ENCODE measurements around the gene ONECUT1.

Gene ONECUT1

DNA sequence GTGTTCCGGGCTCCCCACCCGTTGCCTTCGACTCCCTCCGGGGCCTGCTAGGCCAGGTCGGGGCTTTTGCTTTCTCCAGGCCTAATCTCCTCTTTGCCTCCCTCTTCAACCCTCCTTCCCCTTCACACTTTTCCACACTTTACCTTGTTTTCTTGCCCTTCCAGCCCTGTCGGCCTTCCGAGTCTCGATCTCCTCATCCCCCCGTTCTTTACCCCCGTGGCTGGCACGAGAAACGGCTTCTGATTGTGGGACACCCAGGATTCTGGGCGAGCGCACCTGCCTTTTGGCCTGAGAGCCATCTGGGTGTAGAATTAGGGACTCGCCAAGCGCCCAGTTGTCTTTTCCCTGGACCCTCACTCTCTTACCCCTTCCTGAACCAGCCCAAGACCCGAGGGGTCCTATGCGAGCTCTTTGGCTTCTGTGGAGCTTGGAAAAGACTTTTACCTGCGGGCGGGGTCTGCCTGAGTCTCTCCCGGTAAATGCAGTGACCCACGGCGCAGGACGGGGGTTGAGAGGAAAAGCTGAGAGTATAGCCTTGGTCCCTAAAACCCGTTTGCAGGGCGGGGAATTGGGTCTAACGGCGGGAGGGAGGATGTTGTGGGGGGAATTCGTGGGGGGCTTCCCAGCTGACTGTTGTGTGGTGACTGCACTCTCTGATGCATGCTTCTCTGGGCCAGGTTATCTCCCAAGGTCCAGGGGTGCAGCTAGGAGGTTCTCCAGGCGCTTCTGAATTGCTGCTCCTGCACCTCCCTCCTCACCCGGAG, 5.5 kb upstream of the ONECUT1 start:
- no peak overlapping the region for H3K9ac ChIP-seq (ENCODE audit: low read length)
- peaks cover 56% of the 10 kb centered on the region for H3K4me1 ChIP-seq (ENCODE audit: control insufficient read depth, low read depth, low read length)
- no peaks in the 10 kb centered on the region for H3K36me3 ChIP-seq (ENCODE audit: control insufficient read depth, low read depth, low read length)
- H3K27me3 ChIP-seq (ENCODE audit: control insufficient read depth, insufficient read depth, low read length), result peaks cover 100% of the 10 kb centered on the region
- H3K4me3 ChIP-seq (ENCODE audit: low read length), result peak overlapping the region; percentile 36
- no peaks in the 10 kb centered on the region for H3K9me3 ChIP-seq (ENCODE audit: control insufficient read depth, low read depth, low read length)
- H3K27ac ChIP-seq (ENCODE audit: low read length), result no peak overlapping the region

DNA sequence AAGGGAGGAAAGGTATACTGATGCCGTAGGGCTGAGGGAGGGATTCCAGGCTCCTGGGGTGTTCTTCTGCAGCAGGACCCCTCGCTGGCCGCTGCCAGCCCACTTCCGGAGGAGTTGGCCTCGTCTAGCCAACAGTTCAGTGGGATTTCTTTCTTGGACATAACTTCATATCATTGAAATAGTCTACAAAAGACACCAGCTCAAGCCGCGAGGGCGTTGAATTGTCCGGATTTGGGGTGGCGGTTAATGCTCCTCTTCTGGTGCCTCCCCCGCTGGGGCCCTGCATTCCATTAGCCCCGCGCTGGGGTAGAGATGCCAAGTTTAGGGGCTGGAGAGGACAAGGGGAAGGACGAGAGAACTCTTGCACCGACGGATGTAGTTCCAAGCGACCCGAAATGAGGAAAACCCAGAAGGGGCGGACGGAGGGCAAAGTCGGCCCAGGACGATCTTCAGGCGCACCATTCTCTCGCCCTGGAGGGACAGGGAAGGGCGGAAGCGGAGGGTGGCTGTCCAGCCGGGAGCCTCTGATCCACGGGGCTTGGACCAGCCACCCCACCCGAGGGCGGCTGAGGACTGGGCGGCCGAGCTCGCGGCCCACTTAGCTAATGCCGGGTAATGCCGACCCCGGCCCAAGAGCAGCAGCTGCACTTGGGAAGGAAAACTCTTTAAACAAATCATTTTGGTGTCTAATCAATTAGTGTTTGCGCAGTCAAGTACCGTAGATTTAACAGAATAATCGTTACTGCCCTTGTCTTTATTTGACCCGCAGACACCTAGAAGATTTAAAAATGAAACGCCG, 4.7 kb upstream of the ONECUT1 start:
- no peaks in the 10 kb centered on the region for H3K36me3 ChIP-seq (ENCODE audit: control insufficient read depth, low read depth, low read length)
- H3K27me3 ChIP-seq (ENCODE audit: control insufficient read depth, insufficient read depth, low read length), result peaks cover 98% of the 10 kb centered on the region
- H3K9ac ChIP-seq (ENCODE audit: low read length), result no peak overlapping the region
- peak overlapping the region; percentile 36 for H3K4me3 ChIP-seq (ENCODE audit: low read length)
- H3K9me3 ChIP-seq (ENCODE audit: control insufficient read depth, low read depth, low read length), result no peaks in the 10 kb centered on the region
- H3K4me1 ChIP-seq (ENCODE audit: control insufficient read depth, low read depth, low read length), result peaks cover 56% of the 10 kb centered on the region
- no peak overlapping the region for H3K27ac ChIP-seq (ENCODE audit: low read length)

DNA sequence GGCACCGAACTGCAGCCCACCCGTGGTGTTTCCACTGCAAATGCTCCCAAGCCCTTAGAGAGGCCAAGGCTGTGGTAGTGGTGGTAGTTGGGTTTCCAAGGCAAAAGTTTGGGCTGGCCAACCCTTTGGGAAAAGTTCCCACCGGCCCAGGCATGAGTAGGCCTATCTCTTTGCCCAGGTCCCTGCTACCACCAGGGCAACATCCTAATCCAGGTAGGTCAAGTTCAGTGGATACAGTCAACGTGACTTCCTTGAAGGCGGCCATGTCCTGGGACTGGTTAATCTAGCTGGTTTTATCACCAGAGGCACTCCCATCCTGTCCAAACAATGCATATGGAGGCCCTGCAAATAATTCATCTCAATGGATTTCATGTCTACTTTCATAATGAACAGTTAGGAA, 1.6 kb upstream of the ONECUT1 start:
- no peak overlapping the region for H3K9ac ChIP-seq (ENCODE audit: low read length)
- H3K27me3 ChIP-seq (ENCODE audit: control insufficient read depth, insufficient read depth, low read length), result peaks cover 98% of the 10 kb centered on the region
- peak overlapping the region; percentile 58 for H3K4me3 ChIP-seq (ENCODE audit: low read length)
- H3K9me3 ChIP-seq (ENCODE audit: control insufficient read depth, low read depth, low read length), result no peaks in the 10 kb centered on the region
- H3K4me1 ChIP-seq (ENCODE audit: control insufficient read depth, low read depth, low read length), result peaks cover 52% of the 10 kb centered on the region
- no peak overlapping the region for H3K27ac ChIP-seq (ENCODE audit: low read length)
- H3K36me3 ChIP-seq (ENCODE audit: control insufficient read depth, low read depth, low read length), result no peaks in the 10 kb centered on the region

DNA sequence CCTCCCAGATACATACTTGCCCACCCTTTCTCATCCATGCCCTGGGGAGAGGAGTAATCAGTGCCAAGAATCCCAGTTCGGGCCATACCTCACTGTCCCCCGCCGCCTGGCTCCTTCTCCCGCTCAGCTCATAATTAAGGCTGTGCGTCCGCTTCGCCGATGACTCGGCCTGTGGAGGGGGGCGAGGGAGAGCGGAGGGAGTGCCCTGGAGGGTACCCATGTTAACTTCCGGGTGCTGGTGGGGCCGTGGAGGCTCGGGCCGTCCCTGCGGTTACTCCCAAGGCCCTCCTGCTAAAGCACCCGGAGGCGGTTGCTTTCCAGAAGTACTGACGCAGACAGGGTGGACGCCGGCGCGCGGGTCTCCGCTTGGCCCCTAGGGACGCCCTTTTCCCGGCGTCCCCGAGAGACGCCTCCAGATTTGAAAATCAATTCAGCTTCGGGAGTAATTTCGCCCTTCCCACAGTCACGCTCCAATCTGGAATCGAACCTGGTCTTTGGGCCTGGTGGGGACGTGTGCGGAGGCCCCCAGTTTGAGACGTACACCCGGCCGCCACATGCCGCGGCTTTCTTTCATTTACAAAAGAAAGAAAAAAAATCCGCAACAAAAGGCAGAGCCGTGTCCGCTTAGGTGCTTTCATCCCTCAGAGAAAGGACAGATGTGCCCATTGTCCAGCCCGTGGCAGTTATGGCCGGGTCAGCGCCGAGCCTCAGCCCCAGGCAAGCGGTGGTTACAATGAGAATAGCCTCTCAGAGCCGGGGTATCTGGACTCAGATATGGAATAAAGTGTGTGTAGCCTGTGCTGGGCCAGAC, 1.0 kb upstream of the ONECUT1 start:
- no peak overlapping the region for H3K9ac ChIP-seq (ENCODE audit: low read length)
- H3K27ac ChIP-seq (ENCODE audit: low read length), result no peak overlapping the region
- peaks cover 98% of the 10 kb centered on the region for H3K27me3 ChIP-seq (ENCODE audit: control insufficient read depth, insufficient read depth, low read length)
- peak overlapping the region; percentile 58 for H3K4me3 ChIP-seq (ENCODE audit: low read length)
- peaks cover 49% of the 10 kb centered on the region for H3K4me1 ChIP-seq (ENCODE audit: control insufficient read depth, low read depth, low read length)
- H3K9me3 ChIP-seq (ENCODE audit: control insufficient read depth, low read depth, low read length), result no peaks in the 10 kb centered on the region
- H3K36me3 ChIP-seq (ENCODE audit: control insufficient read depth, low read depth, low read length), result no peaks in the 10 kb centered on the region

DNA sequence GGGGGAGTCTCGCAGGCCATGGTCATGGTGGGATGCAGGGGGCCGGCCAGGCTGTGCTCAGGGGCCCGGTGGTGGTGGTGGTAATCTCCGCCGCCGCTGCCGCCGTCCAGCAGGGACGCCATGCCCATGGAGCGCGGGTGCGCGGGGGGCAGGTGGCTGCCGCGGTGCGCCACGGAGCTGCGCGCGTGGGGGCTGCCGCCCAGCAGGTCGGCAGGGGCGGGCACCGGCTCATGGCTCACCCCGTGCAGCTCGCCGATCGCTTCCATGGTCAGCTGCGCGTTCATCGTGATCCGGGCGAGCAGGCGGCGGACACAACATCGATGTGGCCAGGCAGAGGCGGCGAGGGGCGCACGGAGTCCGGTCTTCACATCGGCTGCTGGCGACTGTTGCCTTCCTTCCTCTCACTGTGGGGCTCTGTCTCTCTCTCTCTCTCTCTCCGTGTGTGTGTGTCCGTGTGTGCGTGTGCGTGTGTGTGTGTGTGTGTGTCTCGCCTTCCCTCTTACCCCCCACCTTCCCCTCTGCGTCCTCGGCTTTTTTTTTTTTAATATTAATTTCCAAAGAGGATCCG, 451 bp downstream of the ONECUT1 start:
- H3K36me3 ChIP-seq (ENCODE audit: control insufficient read depth, low read depth, low read length), result no peaks in the 10 kb centered on the region
- peak overlapping the region; percentile 47 for H3K4me3 ChIP-seq (ENCODE audit: low read length)
- no peak overlapping the region for H3K27ac ChIP-seq (ENCODE audit: low read length)
- peaks cover 52% of the 10 kb centered on the region for H3K4me1 ChIP-seq (ENCODE audit: control insufficient read depth, low read depth, low read length)
- H3K9ac ChIP-seq (ENCODE audit: low read length), result no peak overlapping the region
- H3K27me3 ChIP-seq (ENCODE audit: control insufficient read depth, insufficient read depth, low read length), result peaks cover 98% of the 10 kb centered on the region
- no peaks in the 10 kb centered on the region for H3K9me3 ChIP-seq (ENCODE audit: control insufficient read depth, low read depth, low read length)

DNA sequence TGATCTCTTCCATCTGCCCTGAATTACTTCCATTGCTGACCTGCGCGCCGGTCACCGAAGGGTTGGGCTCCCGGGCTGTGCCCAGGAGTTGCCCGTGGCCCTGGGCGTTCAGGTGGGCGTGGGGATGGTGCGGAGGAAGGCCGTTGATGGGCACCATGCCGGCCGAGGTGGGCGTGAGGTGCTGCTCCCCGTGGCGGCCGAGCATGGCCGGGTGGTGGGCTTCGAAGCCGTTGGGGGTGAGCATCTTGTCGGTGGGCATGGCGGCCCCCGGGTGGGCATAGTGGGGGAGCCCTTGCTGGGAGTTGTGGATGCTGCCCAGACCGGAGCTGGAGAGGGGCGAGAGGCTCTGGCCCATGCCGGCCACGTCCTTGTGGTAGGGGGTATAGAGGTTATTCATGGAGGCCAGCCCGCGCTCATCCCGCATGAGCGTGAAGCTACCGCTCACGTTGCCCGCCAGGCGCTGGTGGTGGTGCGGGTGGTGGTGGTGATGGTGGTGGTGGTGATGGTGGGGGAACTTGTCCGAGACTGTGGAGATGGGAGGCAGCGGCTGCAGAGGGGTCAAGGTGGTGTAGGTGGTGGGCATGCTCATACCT, 1.0 kb downstream of the ONECUT1 start:
- Histone ChIP-seq H3K27me3 (ENCODE audit: control insufficient read depth, insufficient read depth, low read length) (peaks cover 98% of the 10 kb centered on the region), H3K9ac (ENCODE audit: low read length) (no peak overlapping the region), H3K4me3 (ENCODE audit: low read length) (peak overlapping the region; percentile 47), H3K27ac (ENCODE audit: low read length) (no peak overlapping the region), H3K4me1 (ENCODE audit: control insufficient read depth, low read depth, low read length) (peaks cover 53% of the 10 kb centered on the region), H3K36me3 (ENCODE audit: control insufficient read depth, low read depth, low read length) (no peaks in the 10 kb centered on the region), H3K9me3 (ENCODE audit: control insufficient read depth, low read depth, low read length) (no peaks in the 10 kb centered on the region)

DNA sequence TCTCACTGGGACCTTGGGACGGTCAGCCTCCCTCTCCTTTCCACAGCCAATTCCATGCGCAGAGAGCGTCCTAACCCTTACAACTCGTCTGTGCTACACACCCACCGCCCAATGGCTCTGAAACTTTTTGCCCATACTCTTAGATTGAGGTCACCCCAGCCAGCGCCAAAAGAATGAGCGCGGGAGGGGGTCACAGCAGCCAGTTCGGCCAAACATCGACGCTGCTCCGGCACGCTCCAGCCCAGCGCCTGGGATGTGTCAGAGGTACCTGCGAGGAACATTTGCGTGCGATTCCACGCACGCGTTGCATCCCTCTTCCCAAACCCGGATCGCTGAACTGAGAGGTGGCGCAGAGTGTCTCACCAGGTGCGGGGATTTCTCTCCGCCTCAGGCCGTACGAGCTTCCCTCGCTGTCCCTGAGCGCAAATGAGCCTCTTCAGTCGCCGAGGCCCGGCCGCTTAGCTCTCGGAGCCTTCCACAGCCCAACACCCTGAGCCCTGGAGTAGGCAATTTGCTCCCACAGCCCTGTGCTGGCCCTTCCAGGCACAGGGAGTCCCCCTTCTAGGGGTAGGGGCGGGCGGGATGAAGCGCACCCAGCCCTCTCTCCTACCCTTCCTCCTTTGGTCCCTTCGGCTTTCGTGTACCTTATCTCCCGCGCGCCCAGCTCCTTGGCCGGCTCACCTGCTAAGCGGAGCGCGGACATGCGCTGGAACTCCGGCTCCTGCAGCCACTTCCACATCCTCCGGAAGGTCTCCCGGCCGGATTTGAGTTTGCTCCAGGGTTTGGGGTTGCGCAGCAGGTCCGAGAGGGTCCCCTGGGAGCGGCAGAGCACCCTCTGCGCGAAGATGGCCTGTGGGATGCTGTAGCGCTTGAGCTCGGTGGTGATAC, 1.8 kb downstream of the ONECUT1 start:
- Histone ChIP-seq H3K27me3 (ENCODE audit: control insufficient read depth, insufficient read depth, low read length) (peaks cover 98% of the 10 kb centered on the region), H3K27ac (ENCODE audit: low read length) (no peak overlapping the region), H3K4me1 (ENCODE audit: control insufficient read depth, low read depth, low read length) (peaks cover 57% of the 10 kb centered on the region), H3K36me3 (ENCODE audit: control insufficient read depth, low read depth, low read length) (no peaks in the 10 kb centered on the region), H3K9ac (ENCODE audit: low read length) (no peak overlapping the region), H3K9me3 (ENCODE audit: control insufficient read depth, low read depth, low read length) (no peaks in the 10 kb centered on the region), H3K4me3 (ENCODE audit: low read length) (peak overlapping the region; percentile 30)

DNA sequence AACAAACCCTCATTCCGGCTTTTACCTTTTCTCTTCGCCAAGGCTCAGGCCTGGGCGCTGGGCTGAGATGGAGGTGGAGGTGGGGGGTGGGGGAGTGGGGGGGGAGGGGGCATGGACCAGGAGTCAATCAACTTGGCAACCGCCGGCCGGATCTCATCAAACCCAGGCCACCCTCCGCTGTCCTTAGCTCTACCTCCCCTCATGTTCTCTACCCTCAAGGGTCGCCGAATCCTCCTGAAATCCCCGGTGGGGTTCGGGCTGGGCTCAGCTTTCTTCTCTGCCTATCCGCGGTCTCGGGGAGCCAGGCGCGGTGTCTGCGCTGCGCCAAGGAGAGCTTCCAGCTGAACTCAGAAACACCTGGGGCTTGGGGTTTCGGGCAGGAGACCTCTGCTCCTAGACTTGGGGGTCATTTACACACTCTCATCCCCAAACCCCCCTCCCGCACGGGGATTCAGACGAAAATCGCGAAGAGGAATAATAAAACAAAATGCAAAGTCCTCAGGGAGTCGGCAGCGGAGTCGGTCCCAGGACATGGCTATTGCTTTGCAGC, 2.5 kb downstream of the ONECUT1 start:
- Histone ChIP-seq H3K27me3 (ENCODE audit: control insufficient read depth, insufficient read depth, low read length) (peaks cover 98% of the 10 kb centered on the region), H3K4me3 (ENCODE audit: low read length) (peak overlapping the region; percentile 81), H3K27ac (ENCODE audit: low read length) (no peak overlapping the region), H3K9ac (ENCODE audit: low read length) (no peak overlapping the region), H3K4me1 (ENCODE audit: control insufficient read depth, low read depth, low read length) (peaks cover 56% of the 10 kb centered on the region), H3K9me3 (ENCODE audit: control insufficient read depth, low read depth, low read length) (no peaks in the 10 kb centered on the region), H3K36me3 (ENCODE audit: control insufficient read depth, low read depth, low read length) (no peaks in the 10 kb centered on the region)

DNA sequence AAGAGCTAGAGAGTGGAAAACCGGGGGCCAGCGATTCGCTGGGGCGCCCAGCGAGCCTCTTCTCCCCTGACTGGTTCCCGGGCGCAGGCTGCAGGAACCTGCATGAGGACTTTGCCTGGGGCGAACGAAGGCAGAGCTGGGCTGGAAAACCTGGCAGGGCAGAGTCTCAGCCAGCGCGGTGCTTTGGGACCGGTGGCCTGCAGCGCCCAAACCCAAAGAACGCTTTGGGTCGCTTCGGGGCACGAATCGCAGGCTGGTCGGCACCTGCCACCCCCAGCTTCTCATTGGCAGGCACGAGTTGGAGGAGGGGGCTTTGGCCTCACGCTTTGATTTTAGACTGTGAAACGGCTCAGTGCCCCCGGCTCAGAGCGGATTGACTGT, 3.0 kb downstream of the ONECUT1 start:
- Histone ChIP-seq H3K27ac (ENCODE audit: low read length) (no peak overlapping the region), H3K4me1 (ENCODE audit: control insufficient read depth, low read depth, low read length) (peaks cover 51% of the 10 kb centered on the region), H3K9me3 (ENCODE audit: control insufficient read depth, low read depth, low read length) (no peaks in the 10 kb centered on the region), H3K9ac (ENCODE audit: low read length) (no peak overlapping the region), H3K36me3 (ENCODE audit: control insufficient read depth, low read depth, low read length) (no peaks in the 10 kb centered on the region), H3K4me3 (ENCODE audit: low read length) (peak overlapping the region; percentile 81), H3K27me3 (ENCODE audit: control insufficient read depth, insufficient read depth, low read length) (peaks cover 98% of the 10 kb centered on the region)

DNA sequence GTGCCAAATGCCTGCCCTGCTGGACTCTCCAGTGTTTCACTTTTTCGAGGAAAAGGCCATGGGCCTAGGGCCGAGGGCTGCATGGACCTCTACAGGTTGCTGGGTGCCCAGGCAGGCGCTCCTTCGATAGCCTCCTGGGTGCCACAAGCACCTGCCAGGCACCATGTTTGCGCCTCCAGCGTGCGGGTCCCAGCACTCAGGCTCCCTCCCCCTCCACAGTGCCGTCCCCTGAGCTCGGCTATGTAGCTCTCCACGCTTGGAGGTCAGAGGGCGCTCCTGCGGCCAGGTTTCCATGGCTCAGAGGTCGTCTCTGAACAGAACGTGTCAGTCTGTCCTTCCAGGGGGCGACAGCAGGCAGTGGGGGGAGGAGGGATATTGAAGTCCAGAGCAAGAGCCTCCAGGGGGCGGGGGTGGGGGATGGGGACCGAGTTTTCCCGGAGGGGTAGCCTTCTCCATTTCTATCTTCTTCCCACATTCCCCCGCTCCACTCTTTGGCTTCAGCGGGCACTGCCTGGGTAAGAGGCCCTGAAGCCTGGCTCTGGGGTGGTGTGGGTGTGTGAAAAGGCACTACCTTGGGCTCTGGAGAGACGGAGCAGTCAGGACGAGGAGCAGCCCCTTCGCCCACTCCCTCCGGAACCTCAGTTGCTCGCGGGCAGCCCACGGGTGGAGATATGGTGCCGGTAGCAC, 3.6 kb downstream of the ONECUT1 start:
- Histone ChIP-seq H3K36me3 (ENCODE audit: control insufficient read depth, low read depth, low read length) (no peaks in the 10 kb centered on the region), H3K9ac (ENCODE audit: low read length) (no peak overlapping the region), H3K27me3 (ENCODE audit: control insufficient read depth, insufficient read depth, low read length) (peaks cover 98% of the 10 kb centered on the region), H3K27ac (ENCODE audit: low read length) (no peak overlapping the region), H3K4me3 (ENCODE audit: low read length) (peak overlapping the region; percentile 81), H3K9me3 (ENCODE audit: control insufficient read depth, low read depth, low read length) (no peaks in the 10 kb centered on the region), H3K4me1 (ENCODE audit: control insufficient read depth, low read depth, low read length) (peaks cover 46% of the 10 kb centered on the region)
